Keratinocyte (primary cell): Measurements from ENCODE around the gene HMX3. TPM values are rescaled to one million over a fixed set of nuclear protein-coding genes. Genes with fewer than 3 reads are reported as not detected.

Experiments
- DNase-seq: peaks from one replicate; pipeline ENCODE4 v3.0.0-alpha.2; 2011; ENCODE audit warnings: low read depth, missing footprints, low spot score
- FAIRE-seq: peaks from 2 replicates; lab custom pipeline; 2011; peaks lifted over from hg19 to GRCh38; lab: Jason Lieb, UNC
- H2AFZ ChIP-seq: 2 replicates; pipeline ENCODE4 v1.6.0; 2012; ENCODE audit warnings: low read length, control low read depth, inconsistent platforms; ENCODE audit not compliant: control insufficient read depth
- H3K27ac ChIP-seq: 2 replicates; pipeline ENCODE4 v1.5.1; 2011; ENCODE audit warnings: low read length; ENCODE audit not compliant: control insufficient read depth, insufficient read depth
- H3K27me3 ChIP-seq: 3 replicates; pipeline ENCODE4 v1.6.0; 2011; ENCODE audit warnings: low read length; ENCODE audit not compliant: control insufficient read depth, insufficient read depth; ENCODE audit errors: extremely low read depth
- H3K36me3 ChIP-seq, 2 experiments: 2 replicates in 1 of 2; 3 replicates in 1 of 2; pipeline ENCODE4 v1.5.1; 2011; ENCODE audit warnings: low read length in 2 of 2, mild to moderate bottlenecking in 1 of 2; ENCODE audit not compliant: control insufficient read depth in 2 of 2, insufficient read depth in 2 of 2; ENCODE audit errors: extremely low read depth in 1 of 2
- H3K4me1 ChIP-seq: 3 replicates; pipeline ENCODE4 v1.5.1; 2011; ENCODE audit warnings: low read length; ENCODE audit not compliant: control insufficient read depth, insufficient read depth; ENCODE audit errors: extremely low read depth
- H3K4me2 ChIP-seq: 3 replicates; pipeline ENCODE4 v1.6.0; 2011; ENCODE audit warnings: low read depth, low read length; ENCODE audit not compliant: control insufficient read depth, insufficient read depth; ENCODE audit errors: extremely low read depth
- H3K4me3 ChIP-seq, 3 experiments: fragments of 200-600 bp in 1 of 3; sonication (generic) in 1 of 3; 2 replicates in 2 of 3; 3 replicates in 1 of 3; pipeline ENCODE4 v1.5.1; 2011 to 2016; ENCODE audit warnings: low read length in 3 of 3, mild to moderate bottlenecking in 3 of 3, control low read depth in 2 of 3, inconsistent platforms in 1 of 3, low read depth in 1 of 3, mixed read lengths in 1 of 3, mixed run types in 1 of 3, moderate library complexity in 1 of 3; ENCODE audit not compliant: control insufficient read depth in 2 of 3, insufficient read depth in 2 of 3; ENCODE audit errors: extremely low read depth in 1 of 3
- H3K79me2 ChIP-seq: 2 replicates; pipeline ENCODE4 v1.6.0; 2012; ENCODE audit warnings: low read length; ENCODE audit not compliant: control insufficient read depth, insufficient read depth
- H3K9ac ChIP-seq: 3 replicates; pipeline ENCODE4 v1.6.0; 2011; ENCODE audit warnings: low read length; ENCODE audit not compliant: control insufficient read depth, insufficient read depth; ENCODE audit errors: extremely low read depth
- H3K9me1 ChIP-seq: 3 replicates; pipeline ENCODE4 v1.6.0; 2011; ENCODE audit warnings: low read length; ENCODE audit not compliant: control insufficient read depth, insufficient read depth; ENCODE audit errors: extremely low read depth
- H3K9me3 ChIP-seq: 2 replicates; pipeline ENCODE4 v1.5.1; 2012; ENCODE audit warnings: low read depth, low read length; ENCODE audit not compliant: control insufficient read depth
- H4K20me1 ChIP-seq: 3 replicates; pipeline ENCODE4 v1.6.0; 2011; ENCODE audit warnings: low read length; ENCODE audit not compliant: control insufficient read depth, insufficient read depth; ENCODE audit errors: extremely low read depth
- CTCF ChIP-seq, 3 experiments: IDR thresholded peaks in 1 of 3; conservative IDR thresholded peaks in 1 of 3; optimal IDR thresholded peaks in 1 of 3; 2 replicates in 2 of 3; 3 replicates in 1 of 3; pipeline versions ENCODE3 to v1.5.1; 2011; ENCODE audit warnings: low read length in 3 of 3, mild to moderate bottlenecking in 3 of 3, moderate library complexity in 2 of 3, control low read depth in 1 of 3, inconsistent platforms in 1 of 3; ENCODE audit not compliant: insufficient read depth in 2 of 3; ENCODE audit errors: extremely low read depth in 1 of 3
- EZH2 ChIP-seq: IDR thresholded peaks from one replicate; pipeline ENCODE4 v1.6.1; 2012; ENCODE audit warnings: inconsistent platforms, mild to moderate bottlenecking, low read length, moderate library complexity
- dilution Hi-C: fragments of 300-500 bp; cut with MboI; formaldehyde crosslinking; loops from one replicate; pipeline ENCODE4 v1.7.0; 2020; ENCODE audit warnings: low sequenced_read_pairs; ENCODE audit not compliant: extremely low pct_ligation_motif_present
- polyA plus RNA-seq, 5 experiments: library from polyadenylated mRNA; depleted of rRNA in 3 of 5; stranded (reverse) in 3 of 5; stranded (forward) in 1 of 5; unstranded in 1 of 5; fragments of >200 nt; gene quantifications; 1 replicate in 1 of 5; 2 replicates in 3 of 5; 3 replicates in 1 of 5; pipeline versions ENCODE4 v1.2.1 to v1.2.3, GENCODE V29; 2011 to 2012; ENCODE audit warnings: missing spikeins in 2 of 5, low read depth in 1 of 5, low replicate concordance in 1 of 5

HMX3 gene
- polyA plus RNA-seq, 1 donor (not counting 4 experiments of a cell fraction or from before 2014, with no cell fraction given), result not detected

- Histone ChIP-seq H3K4me3 (no peak overlapping the region), H3K79me2 (no peaks in the 10 kb centered on the region), H3K27me3 (no peaks in the 10 kb centered on the region), H3K4me2 (no peak overlapping the region), H3K36me3 (no peaks in the 10 kb centered on the region), H3K9me3 (no peaks in the 10 kb centered on the region), H3K9ac (no peak overlapping the region), H3K4me1 (peaks cover 11% of the 10 kb centered on the region), H4K20me1 (no peaks in the 10 kb centered on the region), H3K27ac (no peak overlapping the region), H2AFZ (no peak overlapping the region), H3K9me1 (no peaks in the 10 kb centered on the region)
- TF ChIP-seq EZH2 (no peak), CTCF (optimal IDR thresholded peaks at IDR 0.05 in 1 of 3, IDR thresholded peaks at IDR 0.05 in 1 of 3, conservative IDR thresholded peaks at IDR 0.05 in 1 of 3; ENCODE audit: extremely low read depth in 1 of 3, insufficient read depth in 2 of 3, low read length in 3 of 3) (no peak)
- no peak for FAIRE-seq
- DNase-seq, result no peak
- dilution Hi-C loops, result no loop called here
Measured at GRCh38 chr10:123100030-123100762, 35.6 kb upstream of the HMX3 start.

- H3K9me3 ChIP-seq, result no peaks in the 10 kb centered on the region
- no peak overlapping the region for H3K4me3 ChIP-seq
- no peak for TF ChIP-seq CTCF (optimal IDR thresholded peaks at IDR 0.05 in 1 of 3, IDR thresholded peaks at IDR 0.05 in 1 of 3, conservative IDR thresholded peaks at IDR 0.05 in 1 of 3; ENCODE audit: extremely low read depth in 1 of 3, insufficient read depth in 2 of 3, low read length in 3 of 3)
- no peak for TF ChIP-seq EZH2
- H3K36me3 ChIP-seq, result no peaks in the 10 kb centered on the region
- FAIRE-seq (no peak), DNase-seq (no peak)
- H2AFZ ChIP-seq, result no peak overlapping the region
- dilution Hi-C loops, result no loop called here
- no peak overlapping the region for H3K9ac ChIP-seq
- H3K79me2 ChIP-seq, result no peaks in the 10 kb centered on the region
- H3K4me2 ChIP-seq, result no peak overlapping the region
- no peak overlapping the region for H3K27ac ChIP-seq
- H3K9me1 ChIP-seq, result no peaks in the 10 kb centered on the region
- H3K27me3 ChIP-seq, result no peaks in the 10 kb centered on the region
- peaks cover 11% of the 10 kb centered on the region for H3K4me1 ChIP-seq
- H4K20me1 ChIP-seq, result no peaks in the 10 kb centered on the region
Measured at GRCh38 chr10:123101872-123102271, 33.9 kb upstream of the HMX3 start.
